ENCODE measurements around the gene KCNQ5.

- TF ChIP-seq ZNF23 (tag by site-specific recombination; IDR thresholded peaks at IDR 0.05; ENCODE audit: borderline replicate concordance) (no peak), KLF1 (tag by site-specific recombination; IDR thresholded peaks at IDR 0.05) (no peak), CTCF (tag by site-specific recombination; IDR thresholded peaks at IDR 0.05) (no peak), ZNF747 (tag by site-specific recombination; IDR thresholded peaks at IDR 0.05) (no peak), ATF2 (tag by site-specific recombination; IDR thresholded peaks at IDR 0.05; ENCODE audit: low read depth) (no peak), ZNF701 (tag by site-specific recombination; IDR thresholded peaks at IDR 0.05) (no peak), ZSCAN30 (tag by site-specific recombination; IDR thresholded peaks at IDR 0.05) (no peak), KLF16 (tag by site-specific recombination; IDR thresholded peaks at IDR 0.05) (no peak)
Measured at GRCh38 chr6:73078908-73079610, 457.2 kb downstream of the KCNQ5 start.

Data from HEK293 (cell line).